ENCODE results near the gene JOSD1. TPM values are rescaled to one million over a fixed set of nuclear protein-coding genes. Genes with fewer than 3 reads are reported as not detected.
A peak's percentile ranks its signal among the peaks of the same experiment; 100 is the strongest.

JOSD1 gene
- total and polyA plus RNA-seq, 9 of the 15 experiments (the other 6 are each of a cell fraction or from before 2014, with no cell fraction given), result 8.9 to 39.1 (median 30.4) TPM

GRCh38 chr22:38712486-38713207 is 11.9 kb upstream of the JOSD1 start:
- ATAC-seq (no peak), FAIRE-seq (peak; percentile 19), DNase-seq (ENCODE audit: extremely low read depth in 1 of 4, low spot score in 3 of 4) (peak in 1 of 4 experiments; percentile 24)
- H3K27me3 ChIP-seq (ENCODE audit: control insufficient read depth in 2 of 2, insufficient read depth in 2 of 2, low read length in 2 of 2), result no peaks in the 10 kb centered on the region
- H2AFZ ChIP-seq (ENCODE audit: low read depth, low read length), result no peak overlapping the region
- no peak overlapping the region for H3K27ac ChIP-seq (ENCODE audit: extremely low read depth, low read depth, low read length)
- peak overlapping the region; percentile 32; the same call in 1 of the 2 replicates for H3K4me2 ChIP-seq (ENCODE audit: insufficient read depth, low read length)
- H3K4me1 ChIP-seq (replicated peaks in 1 of 2; ENCODE audit: control insufficient read depth in 2 of 2, insufficient read depth in 2 of 2, low read length in 2 of 2), result peaks cover 50 to 58% of the 10 kb centered on the region in 2 experiments; a peak in 4 of 5 replicates
- no TSS peak for BruUV-seq (replicated peaks)
- H3K9me3 ChIP-seq (replicated peaks; ENCODE audit: control insufficient read depth, insufficient read depth, low read depth, low read length), result no peaks in the 10 kb centered on the region
- peak overlapping the region in 1 of 2 experiments; percentile 54; a peak in 1 of 4 replicates for H3K9ac ChIP-seq (ENCODE audit: insufficient read depth in 1 of 2, low read depth in 2 of 2, low read length in 2 of 2)
- peaks cover 68% of the 10 kb centered on the region; the same call in 2 of the 3 replicates for H3K36me3 ChIP-seq (ENCODE audit: control insufficient read depth, insufficient read depth, low read length)
- H4K20me1 ChIP-seq (replicated peaks; ENCODE audit: control insufficient read depth, insufficient read depth, low read length), result peaks cover 59% of the 10 kb centered on the region
- POLR2A ChIA-PET, result interaction anchor here (0.6 to 1.0 kb wide), 3 partner anchors 11 to 109 kb away, joined by 3 read pairs; no protein-coding TSS in a partner anchor
- in situ Hi-C loops (cut with MboI), result no loop called here
- H3K9me1 ChIP-seq (ENCODE audit: control insufficient read depth, insufficient read depth, low read length), result peaks cover 3% of the 10 kb centered on the region
- intact Hi-C loops (cut with micrococcal nuclease), result no loop called here
- H3K4me3 ChIP-seq, result no peak overlapping the region
- peaks cover 89% of the 10 kb centered on the region for H3K79me2 ChIP-seq (ENCODE audit: control insufficient read depth, insufficient read depth, low read length)
- TF ChIP-seq RNF219 (CRISPR knock-in tag; IDR thresholded peaks at IDR 0.05) (no peak), ZNF217 (CRISPR knock-in tag; IDR thresholded peaks at IDR 0.05) (no peak), ZBTB9 (CRISPR knock-in tag; IDR thresholded peaks at IDR 0.05) (no peak), TCF3 (CRISPR knock-in tag; IDR thresholded peaks at IDR 0.05) (no peak), NKRF (IDR thresholded peaks at IDR 0.05; ENCODE audit: borderline replicate concordance) (no peak), BHLHE40 (IDR thresholded peaks at IDR 0.05; ENCODE audit: low read length) (no peak), PREB (CRISPR knock-in tag; IDR thresholded peaks at IDR 0.05) (no peak), MCM5 (IDR thresholded peaks at IDR 0.05; ENCODE audit: low read depth) (no peak), ZNF124 (CRISPR knock-in tag; IDR thresholded peaks at IDR 0.05) (no peak), KDM2B (CRISPR knock-in tag; IDR thresholded peaks at IDR 0.05) (no peak), RBM15 (IDR thresholded peaks at IDR 0.05; ENCODE audit: insufficient read depth, low read length) (no peak), LCOR (CRISPR knock-in tag; IDR thresholded peaks at IDR 0.05) (no peak), ZNF586 (CRISPR knock-in tag; conservative IDR thresholded peaks at IDR 0.05) (no peak), MTA2 (IDR thresholded peaks at IDR 0.05; ENCODE audit: low read depth) (no peak), SNRNP70 (optimal IDR thresholded peaks at IDR 0.05; ENCODE audit: low read depth, low read length) (no peak)
- 60% methylated on average over 11 of the region's 11 CpGs for WGBS (ENCODE audit: insufficient coverage, low coverage, missing lambda C conversion rate)
- CTCF ChIA-PET (ENCODE audit: low intra/inter-chr PET ratio), result no interaction called here

Measured in K562 (cell line).